ENCODE data around the gene CBFB.
"Not testable (repeated sequence)": the region's sequence is repeated elsewhere in the genome, so short reads cannot be mapped to it uniquely, and the experiment has no call there.

Gene CBFB

DNA sequence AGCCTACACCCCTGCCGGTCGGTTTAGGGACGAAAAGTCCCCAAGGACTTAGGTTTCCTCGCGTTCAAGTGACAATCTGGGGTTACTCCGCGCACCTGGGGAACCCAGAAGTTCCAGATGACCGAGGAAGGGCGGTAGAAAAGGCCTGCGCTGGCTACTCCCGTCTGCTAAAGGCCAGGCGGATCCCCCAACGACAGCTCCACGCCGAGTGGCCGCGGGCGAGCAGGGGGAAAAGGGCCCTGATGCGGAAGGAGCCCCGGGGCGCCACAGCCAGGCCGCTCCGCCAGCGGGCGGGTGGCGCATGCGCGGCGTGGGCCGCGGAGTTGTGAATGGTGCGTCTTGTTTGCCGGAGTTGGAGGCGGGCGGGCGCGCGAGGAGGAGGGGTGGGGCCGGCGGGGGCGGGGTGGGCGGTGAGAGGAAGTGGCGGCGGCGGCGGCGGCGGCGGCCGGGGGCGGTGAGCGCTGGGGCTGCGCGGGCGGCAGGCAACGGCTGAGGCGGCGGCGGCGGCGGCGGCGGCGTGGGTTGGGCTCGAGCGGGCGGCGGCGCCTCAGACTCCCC is at the start of gene CBFB:
CBFB (plus strand) TSS at position 454 of the 558 bp plus-strand sequence. CDS start 259 bp downstream, outside the sequence.
- peak; percentile 83 for DNase-seq

DNA sequence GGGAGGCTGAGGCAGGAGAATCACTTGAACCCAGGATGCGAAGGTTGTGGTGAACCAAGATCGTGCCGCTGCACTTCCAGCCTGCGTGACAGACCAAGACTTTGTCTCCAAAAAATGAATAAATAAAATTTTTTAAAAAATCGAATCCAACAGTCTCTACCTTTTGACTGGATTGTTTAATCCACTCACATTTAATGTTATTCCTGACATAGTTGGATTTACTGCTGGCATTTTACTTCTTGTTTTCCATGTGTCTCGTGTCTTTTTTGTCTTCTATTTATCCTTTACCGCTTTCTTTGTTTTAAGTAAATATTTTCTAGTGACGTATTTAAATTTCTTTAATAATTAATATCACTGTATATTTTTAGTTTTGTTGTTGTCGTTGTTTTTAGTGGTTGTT is 45.9 kb upstream of the CBFB start:
- DNase-seq, result no peak

DNA sequence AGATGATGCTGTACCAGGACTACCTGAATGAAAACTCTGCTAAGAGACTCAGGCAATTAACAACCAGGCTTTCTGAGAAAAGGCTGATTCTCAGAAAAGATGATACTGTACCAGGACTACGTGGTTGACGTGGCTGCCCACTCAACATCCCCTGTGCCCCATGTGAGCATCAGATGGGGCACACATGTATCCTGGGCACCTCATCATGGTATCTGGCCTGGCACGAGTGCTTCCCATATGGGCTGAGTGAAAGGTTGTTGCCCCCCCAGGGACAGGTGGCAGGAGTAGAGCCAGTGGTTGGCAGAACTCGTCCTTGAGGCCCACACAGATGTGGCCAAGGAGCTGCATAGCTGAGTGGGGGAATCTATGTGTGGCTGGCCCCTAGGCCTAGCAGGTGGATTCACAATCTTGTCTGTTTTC is 44.0 kb upstream of the CBFB start:
- DNase-seq, result no peak

DNA sequence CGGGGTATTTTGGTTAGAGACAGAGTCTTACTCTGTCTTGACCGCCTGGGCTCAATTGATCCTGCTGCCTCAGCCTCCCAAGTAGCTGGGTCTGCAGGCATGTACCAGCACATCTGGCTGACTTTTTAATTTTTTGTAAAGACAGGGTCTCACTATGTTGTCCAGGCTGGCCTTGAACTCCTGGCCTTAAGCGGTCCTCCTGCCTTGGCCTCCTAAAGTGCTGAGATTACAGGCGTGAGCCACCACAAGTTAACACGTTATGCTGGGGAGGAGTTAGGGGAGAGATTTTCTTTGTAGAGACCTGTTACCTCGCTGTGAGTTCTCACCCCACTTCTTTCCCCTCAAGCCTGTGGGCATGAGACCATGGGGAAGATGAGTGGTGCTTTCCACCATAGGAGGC is 42.4 kb upstream of the CBFB start:
- no peak for DNase-seq

DNA sequence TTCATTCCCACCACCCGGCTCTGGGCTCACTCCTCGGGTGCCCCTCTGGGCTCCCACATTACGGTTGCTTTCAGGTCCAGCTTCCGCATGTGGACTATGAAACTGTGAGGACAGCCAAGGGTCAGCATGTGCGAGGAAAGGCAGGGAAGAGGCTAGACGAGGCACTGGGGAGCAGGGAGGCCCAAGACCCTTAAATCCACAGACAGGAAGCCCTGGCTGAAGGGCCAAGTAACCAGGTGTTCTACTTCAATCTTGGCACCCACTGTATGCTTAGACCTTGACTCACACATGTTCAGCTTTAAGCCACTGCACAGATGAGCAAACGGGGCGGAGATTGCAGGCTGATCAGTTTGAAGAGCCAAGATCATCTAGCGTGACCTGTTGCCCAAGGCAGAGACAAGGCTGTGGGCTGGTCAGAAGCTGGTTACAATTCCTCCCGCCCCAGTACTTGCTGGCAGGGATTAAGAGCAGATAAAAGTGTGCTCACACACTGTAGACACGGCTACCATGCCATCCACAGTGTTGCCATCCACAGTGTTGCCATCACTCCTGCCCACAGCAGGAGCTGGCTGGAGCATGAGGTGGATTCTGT is 40.7 kb upstream of the CBFB start, which contains the start of gene CES4A:
CES4A (plus strand) TSS at position 393 of the 592 bp plus-strand sequence; CDS start at position 577, 184 bp downstream.
- no peak for DNase-seq

DNA sequence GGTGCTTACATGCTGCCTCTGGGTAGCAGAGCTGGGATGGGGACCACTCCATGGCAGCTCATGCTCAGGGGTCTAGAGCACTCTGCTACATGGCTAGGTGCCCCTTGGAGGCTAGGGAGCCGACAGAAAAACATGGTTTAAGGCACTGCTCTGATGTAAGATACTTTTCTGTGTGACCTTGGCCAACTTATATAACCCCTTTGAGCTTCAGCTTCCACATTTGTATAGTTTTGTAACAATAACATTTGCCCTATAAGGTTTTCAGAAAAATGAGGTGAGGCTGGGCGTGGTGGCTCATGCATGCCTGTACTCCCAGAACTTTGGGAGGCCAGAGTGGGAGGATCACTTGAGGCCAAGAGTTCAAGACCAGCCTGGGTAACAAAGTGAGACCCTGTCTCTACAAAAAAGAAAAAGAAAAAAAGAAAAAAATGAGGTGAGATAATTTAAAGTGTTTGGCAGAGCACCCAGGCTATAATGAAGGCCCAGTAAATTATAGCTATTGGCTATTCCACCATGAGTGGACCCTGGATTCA is 37.3 kb upstream of the CBFB start:
- no peak for DNase-seq

DNA sequence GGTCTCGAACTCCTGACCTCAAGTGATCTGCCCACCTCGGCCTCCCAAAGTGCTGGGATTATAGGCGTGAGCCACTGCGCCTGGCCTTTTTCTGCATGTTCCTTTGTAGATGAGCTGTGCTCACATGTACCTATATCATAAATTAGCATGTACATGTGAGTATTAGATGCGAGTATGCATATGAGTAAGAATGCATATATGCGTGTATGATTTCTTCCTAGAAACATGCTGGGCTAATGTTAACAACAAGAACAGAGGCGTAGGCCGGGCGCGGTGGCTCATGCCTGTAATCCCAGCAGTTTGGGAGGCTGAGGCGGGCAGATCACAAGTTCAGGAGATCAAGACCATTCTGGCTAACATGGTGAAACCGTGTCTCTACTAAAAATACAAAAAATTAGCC is 35.4 kb upstream of the CBFB start:
- DNase-seq, result not testable (repeated sequence)

DNA sequence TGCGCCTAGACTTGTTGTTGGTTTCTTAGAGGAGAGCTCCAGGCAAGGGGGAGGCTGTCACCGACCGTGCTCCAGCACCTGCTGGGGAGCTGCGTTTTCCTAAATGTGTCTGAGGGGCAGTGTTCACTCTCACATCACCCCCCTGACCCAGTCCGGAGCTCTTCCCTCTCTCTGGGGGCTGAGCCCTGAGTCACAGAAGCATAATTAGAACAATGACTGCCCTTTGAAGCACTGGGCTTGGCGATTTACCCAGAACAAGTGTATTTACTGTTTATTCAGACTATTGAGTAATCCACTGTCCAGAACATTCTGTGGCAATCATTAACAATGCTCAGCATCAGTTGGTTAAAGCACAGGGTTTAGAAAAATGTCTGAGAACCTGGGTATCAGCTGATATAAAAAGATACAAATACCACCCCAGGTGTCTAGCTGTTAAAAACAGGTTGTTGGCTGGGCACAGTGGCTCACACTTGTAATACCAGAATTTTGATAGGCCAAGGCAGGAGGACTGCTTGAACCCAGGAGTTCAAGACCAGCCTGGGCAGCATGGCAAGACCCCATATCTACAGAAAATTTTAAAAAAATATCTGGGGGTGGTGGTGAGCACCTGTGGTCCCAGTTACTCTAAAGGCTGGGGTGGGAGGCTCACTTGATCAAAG is 32.5 kb upstream of the CBFB start:
- DNase-seq, result no peak

DNA sequence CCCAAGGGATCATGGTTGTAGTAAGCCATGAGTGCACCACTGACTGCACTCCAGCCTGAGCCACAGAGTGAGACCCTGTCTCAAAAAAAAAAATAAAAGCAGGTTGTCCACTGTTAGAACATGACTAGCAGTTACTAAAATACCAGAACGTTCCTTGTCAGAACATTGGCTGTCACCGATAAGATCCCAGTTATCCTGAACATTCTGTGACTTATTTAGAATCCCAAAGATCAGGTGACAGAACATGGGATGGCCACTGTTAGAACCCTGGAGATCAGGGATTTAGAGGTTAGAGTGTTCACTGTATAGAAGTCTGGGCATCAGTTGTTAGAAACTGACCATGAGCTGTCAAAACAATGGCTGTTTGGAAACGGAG is 32.0 kb upstream of the CBFB start:
- DNase-seq, result no peak

DNA sequence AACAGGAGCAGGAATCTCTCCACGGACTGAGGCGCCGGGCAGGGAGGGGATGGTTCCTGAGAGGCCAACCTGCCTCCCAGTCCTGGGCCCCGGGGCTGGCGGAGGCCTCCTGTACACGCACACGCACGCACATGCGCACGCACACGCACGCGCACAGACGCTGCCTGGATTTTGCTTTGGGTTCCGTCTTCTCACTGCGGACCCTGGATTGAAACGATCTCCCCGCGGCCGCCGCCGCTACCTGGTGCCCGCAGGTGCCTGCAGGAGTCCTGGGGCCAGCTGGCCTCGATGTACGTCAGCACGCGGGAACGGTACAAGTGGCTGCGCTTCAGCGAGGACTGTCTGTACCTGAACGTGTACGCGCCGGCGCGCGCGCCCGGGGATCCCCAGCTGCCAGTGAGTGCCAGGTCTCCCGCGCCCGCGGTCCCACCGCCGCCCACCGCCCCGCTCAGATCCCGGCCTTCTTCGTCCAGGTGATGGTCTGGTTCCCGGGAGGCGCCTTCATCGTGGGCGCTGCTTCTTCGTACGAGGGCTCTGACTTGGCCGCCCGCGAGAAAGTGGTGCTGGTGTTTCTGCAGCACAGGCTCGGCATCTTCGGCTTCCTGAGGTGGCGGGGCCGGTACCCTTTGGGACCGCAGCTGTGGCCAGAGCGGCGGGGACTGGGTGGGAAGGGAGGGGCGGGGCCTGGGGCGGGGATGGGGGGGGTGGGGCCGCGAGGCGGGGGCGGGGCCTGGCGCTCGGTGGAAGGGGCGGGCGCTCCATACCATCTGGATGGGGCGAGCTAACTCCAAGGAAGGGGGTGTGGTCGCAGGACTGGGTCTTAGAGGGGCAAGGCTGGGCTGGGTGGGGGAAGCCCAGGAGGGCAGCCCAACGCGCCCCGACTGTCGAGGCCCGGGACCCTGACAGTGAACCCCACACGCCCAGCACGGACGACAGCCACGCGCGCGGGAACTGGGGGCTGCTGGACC is 28.3 kb upstream of the CBFB start:
- DNase-seq, result peak; percentile 26

DNA sequence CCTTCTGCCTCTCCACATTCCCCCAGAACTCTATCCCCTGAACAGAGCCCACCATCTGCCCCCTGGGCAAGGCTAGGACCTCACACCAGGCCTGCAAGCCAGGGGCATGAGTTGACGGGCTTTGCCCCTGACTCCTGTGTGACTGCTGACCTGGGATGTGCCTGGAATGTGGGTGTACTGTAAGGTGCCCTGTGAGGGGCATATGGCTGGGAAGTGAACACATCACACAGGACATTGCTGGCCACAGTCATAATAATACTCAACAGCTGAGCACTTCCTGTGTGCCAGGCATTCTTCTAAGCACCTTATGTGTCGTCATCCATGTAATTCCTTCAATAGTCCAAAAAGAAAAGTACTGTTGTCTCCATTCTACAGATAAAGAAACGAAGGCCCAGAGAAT is 27.2 kb upstream of the CBFB start:
- DNase-seq, result no peak

DNA sequence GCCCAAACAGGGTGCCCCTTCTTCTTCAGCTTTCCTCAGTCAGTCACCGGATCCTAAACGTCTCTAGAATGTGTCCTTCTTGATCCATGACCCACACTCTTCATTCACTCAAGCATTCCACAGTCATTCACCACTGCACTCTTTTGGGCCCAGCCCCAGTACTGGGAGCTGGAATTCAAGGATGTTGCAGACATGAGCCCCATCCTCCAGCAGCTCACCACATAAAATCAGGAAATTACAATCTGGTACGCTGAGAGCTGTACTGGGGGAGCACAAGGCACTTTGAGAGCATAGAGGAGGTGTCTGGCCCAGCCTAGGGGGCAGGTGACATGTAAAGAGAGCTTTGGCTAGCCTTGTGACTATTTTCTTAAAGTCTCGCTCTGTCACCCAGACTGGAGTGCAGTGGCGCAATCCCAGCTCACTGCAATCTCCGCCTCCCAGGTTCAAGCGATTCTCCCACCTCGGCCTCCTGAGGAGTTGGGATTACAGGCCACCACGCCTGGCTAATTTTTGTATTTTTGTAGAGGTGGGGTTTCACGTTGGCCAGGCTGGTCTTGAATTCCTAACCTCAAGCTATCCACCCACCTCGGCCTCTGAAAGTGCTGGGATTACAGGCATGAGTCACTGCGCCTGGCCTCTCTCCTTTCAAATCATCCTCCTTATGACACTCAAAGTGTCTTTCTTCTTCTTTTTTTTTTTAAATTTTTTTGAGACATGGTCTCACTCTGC is 21.9 kb upstream of the CBFB start:
- DNase-seq, result no peak

DNA sequence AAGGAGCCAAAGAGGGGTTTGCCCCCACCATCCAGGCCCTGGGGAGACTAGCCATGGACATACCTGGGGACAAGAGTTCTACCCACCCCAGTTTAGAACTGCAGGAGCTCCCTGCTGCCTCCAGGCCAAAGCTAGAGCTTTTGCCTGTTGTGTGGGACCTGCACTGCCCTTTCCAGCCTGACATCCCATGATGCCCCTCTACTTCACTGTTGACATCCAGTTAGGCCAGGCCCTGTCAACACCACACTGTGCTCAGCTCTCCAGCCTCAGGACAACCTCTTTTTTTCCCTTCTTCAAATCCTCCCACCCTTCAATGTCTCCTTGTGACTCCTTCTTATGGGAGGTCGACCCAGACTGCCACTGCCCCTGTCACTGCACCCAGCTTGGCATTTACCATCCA is 19.8 kb upstream of the CBFB start:
- DNase-seq, result no peak

DNA sequence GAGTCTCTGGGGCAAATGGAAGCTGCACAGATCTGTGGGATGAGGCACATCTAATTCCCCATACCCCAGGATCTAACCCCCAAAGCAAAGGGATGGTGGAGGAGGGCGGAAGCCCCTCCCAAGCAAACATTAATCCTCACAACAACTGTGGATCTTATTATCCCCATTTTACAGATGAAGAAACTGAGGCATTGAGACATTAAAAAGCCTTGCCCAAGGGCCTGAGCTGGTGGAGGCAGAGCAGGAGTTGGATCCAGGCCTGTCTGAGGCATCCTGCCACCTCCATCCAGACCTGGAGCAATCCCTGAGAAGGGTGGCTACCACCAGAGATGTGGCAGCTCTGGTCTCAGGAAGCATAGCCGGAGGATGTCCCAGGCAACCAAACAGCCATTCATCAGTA is 17.7 kb upstream of the CBFB start:
- no peak for DNase-seq

DNA sequence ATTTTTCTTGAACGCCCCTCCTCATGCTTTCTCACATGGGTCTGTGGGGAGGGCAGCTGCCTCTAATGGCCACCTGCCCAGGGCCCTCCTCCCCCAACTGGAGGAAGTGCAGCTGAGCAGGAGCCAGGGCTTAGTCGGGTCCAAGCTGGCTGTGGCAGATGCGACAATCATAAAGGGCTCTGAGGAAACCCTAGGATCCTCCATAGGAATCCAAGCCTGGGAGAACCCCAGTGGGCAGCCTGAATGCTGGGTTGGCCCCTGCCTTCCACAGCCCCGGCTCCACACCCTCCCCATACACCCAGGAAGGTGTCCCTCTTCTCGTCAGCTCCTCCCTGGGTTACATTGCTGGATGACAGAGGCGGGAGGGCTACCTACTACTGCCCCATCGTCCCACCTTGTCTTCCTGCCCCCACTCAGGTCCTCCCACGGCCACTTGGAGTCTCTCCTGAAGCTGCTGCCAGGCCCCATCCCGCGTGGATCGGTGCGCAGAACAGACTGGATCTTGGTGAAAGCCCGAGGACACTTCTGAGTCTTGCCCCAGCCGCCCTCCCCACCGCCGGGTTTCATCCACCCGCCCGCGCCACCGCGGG is 15.6 kb upstream of the CBFB start:
- no peak for DNase-seq

DNA sequence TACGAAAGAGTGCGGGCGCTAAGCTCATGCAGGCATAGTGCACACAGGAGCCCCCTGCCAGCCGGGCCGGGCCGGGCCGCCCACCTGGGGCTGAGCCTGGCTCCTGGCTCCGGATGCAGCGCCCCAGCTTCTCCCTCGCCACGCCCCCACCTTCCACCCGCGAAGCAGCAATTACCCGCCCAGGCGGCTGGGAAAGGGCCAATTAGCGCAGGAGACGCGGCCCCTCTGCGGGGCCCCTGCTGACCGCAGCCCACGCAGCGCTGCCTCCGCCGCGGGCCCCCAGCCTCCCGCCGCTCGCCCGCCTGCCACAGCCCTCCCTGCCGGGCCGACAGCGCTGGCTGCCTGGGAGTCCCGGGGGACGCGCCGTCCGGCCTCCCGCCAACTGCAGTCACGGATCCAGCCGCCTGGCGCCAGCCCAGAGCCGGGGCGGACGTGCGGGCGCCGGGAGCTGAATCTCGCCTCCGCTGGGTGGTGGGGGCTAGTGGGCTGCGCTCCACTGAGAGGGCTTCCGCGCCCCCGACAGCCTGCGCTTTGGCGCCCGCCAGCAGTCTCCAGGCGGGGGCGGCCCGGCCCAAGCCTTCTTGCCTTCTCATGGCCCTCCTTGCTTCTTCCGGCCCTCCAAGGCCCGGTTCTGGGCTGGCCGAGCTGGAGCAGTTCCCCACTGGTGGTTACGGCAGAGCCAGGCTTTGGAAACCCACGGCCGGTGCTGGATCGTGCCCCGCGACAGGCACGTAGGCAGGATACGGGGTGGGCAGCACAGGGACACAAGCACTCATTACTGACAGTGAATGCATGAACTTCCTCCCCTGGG is 14.9 kb upstream of the CBFB start:
- DNase-seq, result peak; percentile 73

DNA sequence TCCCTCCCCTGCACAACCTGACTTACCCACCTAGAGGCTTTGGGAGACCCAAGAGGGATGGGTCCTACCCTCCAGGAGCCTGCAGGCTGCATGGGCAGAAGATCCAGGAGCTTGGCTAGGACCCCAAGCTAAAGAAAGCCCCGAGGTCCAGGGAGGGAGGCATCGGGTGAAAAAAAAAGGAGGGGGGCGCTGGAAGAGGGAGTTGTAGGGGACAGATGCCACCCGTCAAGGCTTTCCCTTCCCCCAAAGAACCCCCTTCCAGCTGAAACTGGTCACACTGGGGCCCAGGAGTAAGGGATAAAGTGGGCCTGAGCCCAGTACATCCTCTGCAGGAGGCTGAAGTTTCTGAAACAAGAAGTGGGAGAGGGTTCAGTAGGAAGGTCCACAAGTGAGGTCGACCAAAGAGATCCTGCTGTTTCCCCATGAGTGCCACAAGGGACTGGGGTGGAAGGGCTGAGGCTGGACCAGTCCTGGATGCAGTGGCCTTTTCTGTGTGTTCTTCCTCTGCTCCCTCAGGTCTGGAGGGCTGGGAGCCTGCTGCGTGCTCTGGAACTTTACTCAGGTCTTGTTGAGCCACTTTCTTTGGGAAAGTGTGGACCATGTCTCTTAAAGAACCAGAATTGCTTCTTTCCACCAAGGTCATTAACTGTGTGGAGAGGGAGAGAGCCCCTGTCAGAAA is 14.2 kb upstream of the CBFB start:
- DNase-seq, result no peak

DNA sequence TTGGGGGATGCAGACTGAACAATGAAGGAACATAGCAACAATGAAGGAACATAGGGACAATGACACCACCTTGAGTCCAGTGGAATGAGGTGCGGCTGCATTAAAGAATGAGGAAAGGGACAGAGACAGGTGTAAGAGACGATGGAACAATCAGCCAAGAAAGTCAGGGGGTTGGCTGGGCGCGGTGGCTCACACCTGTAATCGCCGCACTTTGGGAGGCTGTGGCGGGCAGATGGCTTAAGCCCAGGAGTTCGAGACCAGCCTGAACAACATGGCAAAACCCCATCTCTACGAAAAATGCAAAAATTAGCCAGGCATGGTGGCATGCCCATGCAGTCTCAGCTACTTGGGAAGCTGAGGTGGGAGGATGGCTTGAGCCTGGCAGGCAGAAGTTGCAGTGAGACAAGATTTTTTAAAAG is 13.6 kb upstream of the CBFB start:
- DNase-seq, result no peak

DNA sequence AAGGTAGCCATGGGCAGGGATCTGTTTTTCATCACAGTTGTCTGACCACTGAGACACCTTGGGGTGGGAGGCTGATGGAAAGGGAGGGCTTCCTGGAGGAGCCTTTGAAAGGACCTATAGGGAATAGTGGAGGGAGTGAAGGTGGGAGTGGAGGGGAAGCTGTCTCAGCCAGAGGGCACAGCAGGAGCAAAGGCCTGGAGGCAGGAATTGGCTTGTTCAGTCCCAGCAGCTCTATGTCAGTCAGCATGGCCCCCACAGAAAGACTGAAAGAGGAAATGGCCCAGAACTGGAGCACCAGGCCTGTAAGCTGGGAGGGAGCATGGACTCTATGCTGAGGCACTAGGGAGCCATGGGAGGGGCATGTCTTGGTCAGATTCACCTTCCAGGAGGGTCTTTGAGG is 12.8 kb upstream of the CBFB start:
- no peak for DNase-seq

DNA sequence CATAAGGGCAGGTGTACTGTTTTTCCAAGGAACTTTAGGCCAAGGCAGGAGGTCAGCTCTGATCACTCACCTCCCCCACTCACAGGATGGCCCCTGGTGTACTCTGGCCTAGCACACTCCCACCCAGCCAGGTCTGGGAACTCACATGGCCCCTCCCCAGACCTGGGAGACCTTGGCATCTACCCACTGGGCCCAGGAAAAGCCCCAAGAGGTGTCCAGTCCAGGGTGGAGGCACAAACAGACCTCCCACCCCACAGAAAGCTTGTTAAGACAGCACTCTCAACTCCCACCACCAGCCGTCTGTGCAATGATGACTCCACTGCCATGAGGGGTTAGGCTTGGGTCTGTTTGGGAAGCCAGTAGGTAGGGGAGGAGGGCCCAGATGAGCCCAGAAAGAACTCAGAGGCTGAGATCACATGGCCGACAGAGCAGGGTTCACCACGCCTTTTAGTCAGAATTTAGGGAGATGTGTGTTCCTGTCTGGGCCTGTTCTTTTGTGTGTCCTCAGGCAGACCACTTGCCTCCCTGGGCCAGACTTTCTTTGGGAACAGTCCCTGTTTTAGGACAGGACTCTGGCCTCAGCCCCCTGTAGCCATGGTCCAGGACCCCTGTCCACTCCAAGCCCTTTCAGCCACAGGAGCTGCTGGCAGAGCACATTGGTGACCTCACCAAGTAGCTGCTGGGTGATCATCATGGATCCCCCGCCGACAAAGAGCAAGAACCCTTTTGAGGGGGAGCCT is 12.1 kb upstream of the CBFB start:
- no peak for DNase-seq
